Loucy (cell line): ENCODE measurements around the gene PDPN.

ENCODE experiments used
- H2AFZ ChIP-seq: fragments of 200-600 bp; sonication (generic); 2 replicates; pipeline ENCODE4 v1.6.0; 2016; ENCODE audit warnings: antibody characterized with exemption, mild to moderate bottlenecking, low read length, moderate library complexity
- H3F3A ChIP-seq: fragments of 200-600 bp; 2 replicates; pipeline ENCODE4 v1.6.0; 2016; ENCODE audit warnings: antibody characterized with exemption, low read depth, mild to moderate bottlenecking
- H3K27me3 ChIP-seq: fragments of 200-600 bp; sonication (generic); 2 replicates; pipeline ENCODE4 v1.6.1; 2014; ENCODE audit warnings: low read length, mild to moderate bottlenecking; ENCODE audit not compliant: insufficient read depth, poor library complexity, severe bottlenecking
- H3K36me3 ChIP-seq: fragments of 200-600 bp; sonication (generic); 2 replicates; pipeline ENCODE4 v1.6.1; 2016; ENCODE audit warnings: low read length; ENCODE audit not compliant: insufficient read depth
- H3K4me1 ChIP-seq: fragments of 200-600 bp; sonication (generic); 2 replicates; pipeline ENCODE4 v1.5.1; 2014; ENCODE audit warnings: low read length, mild to moderate bottlenecking; ENCODE audit not compliant: insufficient read depth, poor library complexity, severe bottlenecking
- H3K4me2 ChIP-seq: fragments of 200-600 bp; sonication (generic); 2 replicates; pipeline ENCODE4 v1.6.0; 2014; ENCODE audit warnings: antibody characterized with exemption, low read length, low read depth, mild to moderate bottlenecking; ENCODE audit not compliant: poor library complexity, severe bottlenecking
- H3K4me3 ChIP-seq: fragments of 200-600 bp; sonication (generic); 2 replicates; pipeline ENCODE4 v1.5.1; 2014; ENCODE audit warnings: low read length, mild to moderate bottlenecking, mixed read lengths; ENCODE audit not compliant: poor library complexity, severe bottlenecking
- H3K79me2 ChIP-seq: fragments of 200-600 bp; sonication (generic); 2 replicates; pipeline ENCODE4 v1.6.1; 2014; ENCODE audit warnings: low read length; ENCODE audit not compliant: insufficient read depth
- H3K9ac ChIP-seq: fragments of 200-600 bp; sonication (generic); 2 replicates; pipeline ENCODE4 v1.6.0; 2014; ENCODE audit warnings: mild to moderate bottlenecking, low read depth, low read length, moderate library complexity; ENCODE audit not compliant: poor library complexity, severe bottlenecking
- H3K9me2 ChIP-seq: fragments of 200-600 bp; sonication (generic); replicated peaks from 2 replicates; pipeline ENCODE4 v1.6.1; 2016; ENCODE audit warnings: low read depth, low read length, mixed read lengths
- H3K9me3 ChIP-seq: fragments of 200-600 bp; sonication (generic); 2 replicates; pipeline ENCODE4 v1.6.1; 2014; ENCODE audit warnings: mild to moderate bottlenecking, antibody characterized with exemption, low read length, low read depth; ENCODE audit not compliant: insufficient read depth
- H4K20me1 ChIP-seq: fragments of 200-600 bp; sonication (generic); 2 replicates; pipeline ENCODE4 v1.6.0; 2014; ENCODE audit warnings: antibody characterized with exemption, low read length, mild to moderate bottlenecking; ENCODE audit not compliant: insufficient read depth, poor library complexity, severe bottlenecking
- CTCF ChIP-seq: fragments of 200-600 bp; sonication (generic); conservative IDR thresholded peaks from 2 replicates; pipeline ENCODE4 v1.5.1; 2014; ENCODE audit warnings: mild to moderate bottlenecking, antibody characterized with exemption, low read length
- EZH2phosphoT487 ChIP-seq: fragments of 200-600 bp; IDR thresholded peaks from 2 replicates; pipeline ENCODE4 v1.6.1; 2018; ENCODE audit warnings: antibody characterized with exemption, mild to moderate bottlenecking, moderate library complexity, borderline replicate concordance

The PDPN gene

GRCh38 chr1:13583595-13583965, at the start of gene PDPN:
Gene PDPN (plus strand): TSS chr1:13583832. CDS start chr1:13584034, 202 bp downstream.
- H3K9me2 ChIP-seq, result no peaks in the 10 kb centered on the region
- no peaks in the 10 kb centered on the region for H3K36me3 ChIP-seq
- H3K4me1 ChIP-seq, result no peaks in the 10 kb centered on the region
- TF ChIP-seq EZH2phosphoT487, result no peak
- TF ChIP-seq CTCF, result no peak
- H3K27me3 ChIP-seq, result no peaks in the 10 kb centered on the region
- no peak within 1 kb of the TSS for H3K4me2 ChIP-seq
- no peaks in the 10 kb centered on the region for H3K79me2 ChIP-seq
- H3K9ac ChIP-seq, result no peak within 1 kb of the TSS
- H3K9me3 ChIP-seq, result no peaks in the 10 kb centered on the region
- H3K4me3 ChIP-seq, result no peak within 1 kb of the TSS
- H4K20me1 ChIP-seq, result no peaks in the 10 kb centered on the region
- no peak within 1 kb of the TSS for H2AFZ ChIP-seq
- no peaks in the 10 kb centered on the region for H3F3A ChIP-seq

GRCh38 chr1:13535227-13535626, 48.4 kb upstream of the PDPN start:
- H2AFZ ChIP-seq, result no peak overlapping the region
- no peaks in the 10 kb centered on the region for H3K9me2 ChIP-seq
- H3K4me3 ChIP-seq, result no peak overlapping the region
- peaks cover 10% of the 10 kb centered on the region for H3K4me1 ChIP-seq
- H3K27me3 ChIP-seq, result no peaks in the 10 kb centered on the region
- H3K79me2 ChIP-seq, result no peaks in the 10 kb centered on the region
- no peak for TF ChIP-seq CTCF
- TF ChIP-seq EZH2phosphoT487, result no peak
- H4K20me1 ChIP-seq, result no peaks in the 10 kb centered on the region
- no peaks in the 10 kb centered on the region for H3K36me3 ChIP-seq
- H3K4me2 ChIP-seq, result no peak overlapping the region
- no peaks in the 10 kb centered on the region for H3F3A ChIP-seq
- no peaks in the 10 kb centered on the region for H3K9me3 ChIP-seq
- no peak overlapping the region for H3K9ac ChIP-seq

- Histone ChIP-seq H3K27me3 (no peaks in the 10 kb centered on the region), H3K9ac (no peak overlapping the region), H3K4me1 (peaks cover 10% of the 10 kb centered on the region), H3K36me3 (no peaks in the 10 kb centered on the region), H2AFZ (no peak overlapping the region), H3F3A (no peaks in the 10 kb centered on the region), H4K20me1 (no peaks in the 10 kb centered on the region), H3K79me2 (no peaks in the 10 kb centered on the region), H3K9me2 (no peaks in the 10 kb centered on the region), H3K9me3 (no peaks in the 10 kb centered on the region), H3K4me3 (no peak overlapping the region), H3K4me2 (no peak overlapping the region)
- no peak for TF ChIP-seq CTCF
- TF ChIP-seq EZH2phosphoT487, result no peak
These were observed 47.1 kb upstream of the PDPN start for GRCh38 chr1:13536571-13536970.
